ENCODE data around the gene OSTF1. TPM values are rescaled to one million over a fixed set of nuclear protein-coding genes. Genes with fewer than 3 reads are reported as not detected.

OSTF1 gene
- total RNA-seq, 1 experiment from 2014 or later = 18.3 TPM

DNA sequence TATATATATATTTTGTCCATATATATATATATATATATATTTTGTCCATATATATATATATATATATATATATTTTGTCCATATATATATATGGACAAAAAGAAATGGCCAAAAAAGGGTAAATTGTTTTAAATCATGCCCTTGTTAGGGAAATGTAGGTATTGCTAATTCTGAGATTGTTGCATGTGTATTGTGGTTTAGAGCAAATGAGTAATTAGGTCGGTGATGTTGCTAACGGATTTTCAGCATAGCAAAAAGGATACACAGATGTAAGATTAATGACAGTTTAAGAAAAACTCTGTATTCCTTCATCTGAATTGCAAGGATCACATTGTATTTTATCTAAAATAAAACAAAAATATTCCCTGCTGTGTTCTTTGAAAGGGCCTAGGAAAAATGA, 40.2 kb downstream of the OSTF1 start:
- no peaks in the 10 kb centered on the region for H3K4me1 Mint-ChIP-seq (ENCODE audit: insufficient read depth, unreplicated experiment)
- no peak for DNase-seq (ENCODE audit: unreplicated experiment)
- H3K36me3 Mint-ChIP-seq (ENCODE audit: insufficient read depth, unreplicated experiment) = peaks cover 7% of the 10 kb centered on the region
- no peak overlapping the region for H3K4me3 Mint-ChIP-seq (ENCODE audit: unreplicated experiment)
- TF ChIP-seq, protein P1, sequence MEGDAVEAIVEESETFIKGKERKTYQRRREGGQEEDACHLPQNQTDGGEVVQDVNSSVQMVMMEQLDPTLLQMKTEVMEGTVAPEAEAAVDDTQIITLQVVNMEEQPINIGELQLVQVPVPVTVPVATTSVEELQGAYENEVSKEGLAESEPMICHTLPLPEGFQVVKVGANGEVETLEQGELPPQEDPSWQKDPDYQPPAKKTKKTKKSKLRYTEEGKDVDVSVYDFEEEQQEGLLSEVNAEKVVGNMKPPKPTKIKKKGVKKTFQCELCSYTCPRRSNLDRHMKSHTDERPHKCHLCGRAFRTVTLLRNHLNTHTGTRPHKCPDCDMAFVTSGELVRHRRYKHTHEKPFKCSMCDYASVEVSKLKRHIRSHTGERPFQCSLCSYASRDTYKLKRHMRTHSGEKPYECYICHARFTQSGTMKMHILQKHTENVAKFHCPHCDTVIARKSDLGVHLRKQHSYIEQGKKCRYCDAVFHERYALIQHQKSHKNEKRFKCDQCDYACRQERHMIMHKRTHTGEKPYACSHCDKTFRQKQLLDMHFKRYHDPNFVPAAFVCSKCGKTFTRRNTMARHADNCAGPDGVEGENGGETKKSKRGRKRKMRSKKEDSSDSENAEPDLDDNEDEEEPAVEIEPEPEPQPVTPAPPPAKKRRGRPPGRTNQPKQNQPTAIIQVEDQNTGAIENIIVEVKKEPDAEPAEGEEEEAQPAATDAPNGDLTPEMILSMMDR (IDR thresholded peaks at IDR 0.05; ENCODE audit: unreplicated experiment) = no peak
- no peaks in the 10 kb centered on the region for H3K9me3 Mint-ChIP-seq (ENCODE audit: unreplicated experiment)
- intact Hi-C loops (cut with micrococcal nuclease) = no loop called here
- no peak overlapping the region for H3K27ac Mint-ChIP-seq (ENCODE audit: low read depth, unreplicated experiment)
- H3K27me3 Mint-ChIP-seq (ENCODE audit: insufficient read depth, unreplicated experiment) = no peaks in the 10 kb centered on the region
- POLR2A ChIA-PET = no interaction called here
- CTCF ChIA-PET = no interaction called here
- no TSS peak for BruUV-seq (replicated peaks)

DNA sequence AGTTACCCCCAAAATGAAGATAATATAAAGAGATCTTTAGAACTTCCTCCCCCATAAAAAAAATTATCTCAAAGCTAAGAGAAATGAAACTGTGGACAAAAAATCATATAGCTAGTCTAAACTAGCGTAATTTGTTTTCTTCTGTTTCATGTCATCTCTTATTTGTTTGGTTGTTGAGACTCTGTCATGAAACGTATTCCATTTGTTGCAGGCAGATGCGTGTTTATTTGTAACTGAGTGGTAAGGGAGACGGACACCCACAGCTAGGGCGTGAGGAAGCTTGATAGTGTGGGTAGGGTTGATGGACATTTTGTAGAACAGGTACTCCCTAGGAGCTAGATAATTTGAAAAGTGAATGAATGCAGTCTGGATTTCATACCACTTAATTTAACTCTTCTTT, 41.9 kb downstream of the OSTF1 start:
- intact Hi-C loops (cut with micrococcal nuclease) = no loop called here
- no TSS peak for BruUV-seq (replicated peaks)
- DNase-seq (ENCODE audit: unreplicated experiment) = no peak
- no peaks in the 10 kb centered on the region for H3K27me3 Mint-ChIP-seq (ENCODE audit: insufficient read depth, unreplicated experiment)
- POLR2A ChIA-PET = interaction anchor here (1.0 kb wide), 1 partner anchor 102 kb away, joined by 3 read pairs; the partner anchor contains the start of gene CARNMT1
- no peaks in the 10 kb centered on the region for H3K4me1 Mint-ChIP-seq (ENCODE audit: insufficient read depth, unreplicated experiment)
- H3K4me3 Mint-ChIP-seq (ENCODE audit: unreplicated experiment) = no peak overlapping the region
- TF ChIP-seq, protein P1 (IDR thresholded peaks at IDR 0.05; ENCODE audit: unreplicated experiment) = no peak
- H3K36me3 Mint-ChIP-seq (ENCODE audit: insufficient read depth, unreplicated experiment) = peaks cover 13% of the 10 kb centered on the region
- H3K9me3 Mint-ChIP-seq (ENCODE audit: unreplicated experiment) = no peaks in the 10 kb centered on the region
- H3K27ac Mint-ChIP-seq (ENCODE audit: low read depth, unreplicated experiment) = no peak overlapping the region
- CTCF ChIA-PET = interaction anchor here (0.6 kb wide), 1 partner anchor 32 kb away, joined by 4 read pairs; no protein-coding TSS in a partner anchor

DNA sequence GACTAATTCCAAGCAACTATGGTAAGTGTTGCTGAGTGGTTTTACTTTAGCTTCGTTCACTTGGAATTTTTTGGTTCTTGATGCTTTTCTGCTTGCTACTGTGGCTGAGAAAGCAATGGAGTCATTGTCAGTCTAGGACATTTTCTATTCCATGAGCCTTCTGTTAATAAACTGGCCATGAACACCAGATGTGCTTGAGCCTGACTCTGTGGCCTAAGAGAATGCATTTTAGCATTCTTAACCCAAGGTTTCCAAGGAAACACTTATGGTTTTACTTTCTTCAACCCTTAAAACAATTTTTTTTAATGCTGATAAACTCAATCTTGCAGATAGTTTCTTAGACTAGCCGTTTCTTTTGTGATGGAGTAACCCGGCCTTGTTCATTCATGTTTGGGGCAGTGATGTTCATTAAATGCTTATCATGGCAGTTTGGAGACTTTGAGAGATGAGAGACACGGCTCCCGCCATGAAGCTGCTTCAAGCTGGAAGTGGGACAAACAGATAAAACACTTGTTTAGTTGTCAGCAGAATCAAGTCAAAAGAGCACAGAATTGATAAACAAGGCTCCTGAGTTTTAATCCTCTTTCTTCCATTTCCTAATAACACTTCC, 42.4 kb downstream of the OSTF1 start:
- TF ChIP-seq, protein P1 (IDR thresholded peaks at IDR 0.05; ENCODE audit: unreplicated experiment) = no peak
- no peak for DNase-seq (ENCODE audit: unreplicated experiment)
- peaks cover 14% of the 10 kb centered on the region for H3K36me3 Mint-ChIP-seq (ENCODE audit: insufficient read depth, unreplicated experiment)
- H3K9me3 Mint-ChIP-seq (ENCODE audit: unreplicated experiment) = no peaks in the 10 kb centered on the region
- ChIA-PET CTCF (interaction anchor here (0.6 kb wide), 1 partner anchor 31 kb away, joined by 4 read pairs; no protein-coding TSS in a partner anchor), POLR2A (interaction anchor here (1.0 to 1.2 kb wide), 2 partner anchors 20 to 103 kb away, joined by 3 read pairs; partner anchors contain the start of gene CARNMT1)
- BruUV-seq (replicated peaks) = no TSS peak
- H3K4me3 Mint-ChIP-seq (ENCODE audit: unreplicated experiment) = no peak overlapping the region
- H3K27ac Mint-ChIP-seq (ENCODE audit: low read depth, unreplicated experiment) = no peak overlapping the region
- no peaks in the 10 kb centered on the region for H3K27me3 Mint-ChIP-seq (ENCODE audit: insufficient read depth, unreplicated experiment)
- H3K4me1 Mint-ChIP-seq (ENCODE audit: insufficient read depth, unreplicated experiment) = no peaks in the 10 kb centered on the region
- intact Hi-C loops (cut with micrococcal nuclease) = no loop called here

DNA sequence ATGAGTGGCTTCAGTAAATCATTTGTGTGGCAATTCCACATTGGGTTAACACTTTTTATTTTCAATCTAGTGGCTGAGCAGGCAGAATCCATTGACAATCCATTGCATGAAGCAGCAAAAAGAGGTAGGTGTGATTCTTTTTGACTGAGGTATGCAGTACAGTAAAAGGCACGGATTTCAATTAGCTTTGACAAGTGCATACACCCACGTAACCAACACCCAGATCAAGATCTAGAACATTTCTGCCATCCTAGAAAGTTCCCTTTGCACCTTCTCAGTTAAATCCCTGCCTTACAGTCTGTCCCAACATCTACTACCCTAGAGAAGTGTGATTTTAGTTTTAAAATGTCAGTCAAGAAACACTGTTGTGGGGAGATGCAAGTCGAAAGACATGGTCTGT, 43.4 kb downstream of the OSTF1 start:
- CTCF ChIA-PET = interaction anchor here (0.5 kb wide), 1 partner anchor 89 kb away, joined by 3 read pairs; no protein-coding TSS in a partner anchor
- H3K36me3 Mint-ChIP-seq (ENCODE audit: insufficient read depth, unreplicated experiment) = peaks cover 14% of the 10 kb centered on the region
- no TSS peak for BruUV-seq (replicated peaks)

More for the DNA sequence above, 43.4 kb downstream of the OSTF1 start:
- H3K4me3 Mint-ChIP-seq (ENCODE audit: unreplicated experiment) = no peak overlapping the region
- intact Hi-C loops (cut with micrococcal nuclease) = no loop called here
- TF ChIP-seq, protein P1 (IDR thresholded peaks at IDR 0.05; ENCODE audit: unreplicated experiment) = no peak
- no peaks in the 10 kb centered on the region for H3K9me3 Mint-ChIP-seq (ENCODE audit: unreplicated experiment)
- H3K27ac Mint-ChIP-seq (ENCODE audit: low read depth, unreplicated experiment) = no peak overlapping the region
- no peak for DNase-seq (ENCODE audit: unreplicated experiment)
- POLR2A ChIA-PET = interaction anchor here (1.2 kb wide), 1 partner anchor 19 kb away, joined by 3 read pairs; no protein-coding TSS in a partner anchor
- H3K4me1 Mint-ChIP-seq (ENCODE audit: insufficient read depth, unreplicated experiment) = no peaks in the 10 kb centered on the region
- H3K27me3 Mint-ChIP-seq (ENCODE audit: insufficient read depth, unreplicated experiment) = no peaks in the 10 kb centered on the region
